Measurements from ENCODE around the gene ZMYND10.

The ZMYND10 gene

GRCh38 chr3:50347187-50347813 lies 1.8 kb upstream of the ZMYND10 start:
- peak; percentile 68 for DNase-seq (ENCODE audit: low spot score)

- no peak for DNase-seq (ENCODE audit: low spot score)
These were observed 524 bp downstream of the ZMYND10 start for GRCh38 chr3:50345008-50345407.

- no peak for DNase-seq (ENCODE audit: low spot score)
These were observed 2.5 kb downstream of the ZMYND10 start for GRCh38 chr3:50342813-50343633.

DNA sequence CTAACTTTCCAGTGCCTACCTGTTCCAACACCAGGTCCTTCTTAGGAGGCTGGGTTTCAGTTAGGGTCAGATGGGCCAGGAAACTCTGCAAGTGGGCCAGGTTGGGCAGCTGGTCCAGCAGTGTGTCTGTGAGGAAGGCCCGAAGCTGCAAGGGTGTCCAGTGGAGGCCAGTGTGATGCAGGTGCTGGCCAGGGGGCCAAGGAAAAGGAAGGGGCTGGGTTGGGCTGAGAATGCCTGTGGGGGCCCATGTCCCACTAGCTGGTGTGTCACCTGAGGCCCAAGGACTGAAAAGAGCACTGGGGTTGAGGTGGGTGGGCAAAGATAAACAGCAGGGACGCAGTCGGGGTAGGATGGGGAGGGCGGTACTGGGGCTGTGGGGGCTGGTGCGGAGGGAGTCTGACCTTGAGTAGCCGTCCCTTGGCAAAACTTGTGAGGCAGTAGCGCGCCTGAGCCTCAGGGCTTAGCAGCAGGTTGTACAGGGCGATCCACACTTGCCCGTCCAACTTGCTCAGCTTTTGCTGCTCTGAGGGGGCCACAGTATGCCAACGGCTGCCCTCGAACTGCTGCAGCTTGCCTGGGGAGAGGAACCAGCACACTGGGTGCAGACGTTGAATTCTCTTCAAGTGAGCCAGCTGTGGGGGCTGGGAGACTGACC lies 3.4 kb downstream of the ZMYND10 start:
- no peak for DNase-seq (ENCODE audit: low spot score)

DNA sequence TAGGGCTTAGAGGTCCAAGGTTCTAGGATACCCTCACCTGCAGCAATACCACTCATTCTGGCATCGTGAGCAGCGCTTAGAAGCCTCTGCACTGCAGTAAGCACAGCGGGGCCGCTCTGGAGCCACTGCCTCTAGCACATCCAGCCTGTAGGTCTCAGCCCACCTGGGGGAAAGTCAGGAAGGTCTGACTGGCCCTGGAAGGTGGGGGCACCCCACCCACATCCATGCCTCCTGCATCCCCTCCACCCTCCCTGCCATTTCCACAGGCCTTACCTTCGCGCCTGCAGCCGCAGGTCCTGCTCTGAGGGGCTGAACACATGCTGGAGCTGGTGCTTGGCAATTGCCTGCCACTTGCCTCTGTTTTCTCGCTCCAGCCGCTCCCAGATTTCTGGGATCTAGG lies 4.0 kb downstream of the ZMYND10 start:
- DNase-seq (ENCODE audit: low spot score) = no peak

GRCh38 chr3:50340448-50341329 lies 4.8 kb downstream of the ZMYND10 start, which contains the start of gene RASSF1:
Gene RASSF1 (minus strand): TSS chr3:50340836. CDS start chr3:50340805, 31 bp downstream.
- no peak for DNase-seq (ENCODE audit: low spot score)

- DNase-seq (ENCODE audit: low spot score) = no peak
These were observed 5.4 kb downstream of the ZMYND10 start for GRCh38 chr3:50340147-50340447.

DNA sequence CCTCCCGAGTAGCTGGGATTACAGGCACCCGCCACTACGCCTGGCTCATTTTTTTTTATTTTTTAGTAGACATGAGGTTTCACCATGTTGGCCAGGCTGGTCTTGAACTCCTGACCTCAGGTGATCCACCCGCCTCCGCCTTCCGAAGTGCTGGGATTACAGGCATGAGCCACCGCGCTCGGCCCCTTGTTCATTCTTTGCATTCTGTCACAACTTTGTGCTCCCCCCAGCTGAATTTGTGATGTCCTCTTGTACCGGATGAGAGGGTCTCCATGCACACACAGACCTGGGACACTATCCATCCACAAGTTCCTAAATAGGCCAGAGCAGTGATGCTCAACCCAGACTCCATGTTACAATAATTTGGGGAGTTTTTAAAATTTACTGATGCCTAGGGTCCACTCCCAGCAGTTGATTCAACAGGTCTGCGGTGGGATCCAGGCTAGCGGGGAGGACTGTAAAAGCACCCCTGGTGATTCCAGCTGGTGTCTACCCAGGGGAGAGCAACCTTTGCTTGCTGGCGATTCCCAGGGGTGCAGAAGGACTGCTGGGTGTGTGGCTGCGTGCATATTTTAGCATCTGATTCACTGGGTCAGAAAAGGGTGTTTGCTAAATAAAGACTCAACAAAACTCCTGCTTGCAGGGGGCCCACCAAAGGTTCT lies 5.9 kb downstream of the ZMYND10 start:
- DNase-seq (ENCODE audit: low spot score) = no peak

DNA sequence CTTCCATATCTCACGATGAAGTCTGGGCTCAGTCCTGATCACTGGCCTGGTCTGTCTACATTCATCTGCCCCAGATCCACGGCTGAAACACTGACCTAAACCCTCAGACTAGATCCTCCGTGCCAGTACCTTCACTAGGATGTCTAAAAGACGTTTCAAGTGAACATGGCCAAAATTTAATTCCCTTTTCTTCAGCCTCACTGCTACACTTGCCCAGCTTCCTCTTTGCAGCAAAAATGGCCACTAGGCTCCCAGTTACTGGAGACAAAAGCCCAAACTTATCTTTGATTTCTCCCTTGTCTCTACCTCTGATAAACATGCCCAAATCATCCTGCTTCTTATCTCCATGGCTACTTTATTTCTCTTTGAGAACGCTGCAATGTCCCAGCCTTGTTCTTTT lies 6.6 kb downstream of the ZMYND10 start:
- no peak for DNase-seq (ENCODE audit: low spot score)

DNA sequence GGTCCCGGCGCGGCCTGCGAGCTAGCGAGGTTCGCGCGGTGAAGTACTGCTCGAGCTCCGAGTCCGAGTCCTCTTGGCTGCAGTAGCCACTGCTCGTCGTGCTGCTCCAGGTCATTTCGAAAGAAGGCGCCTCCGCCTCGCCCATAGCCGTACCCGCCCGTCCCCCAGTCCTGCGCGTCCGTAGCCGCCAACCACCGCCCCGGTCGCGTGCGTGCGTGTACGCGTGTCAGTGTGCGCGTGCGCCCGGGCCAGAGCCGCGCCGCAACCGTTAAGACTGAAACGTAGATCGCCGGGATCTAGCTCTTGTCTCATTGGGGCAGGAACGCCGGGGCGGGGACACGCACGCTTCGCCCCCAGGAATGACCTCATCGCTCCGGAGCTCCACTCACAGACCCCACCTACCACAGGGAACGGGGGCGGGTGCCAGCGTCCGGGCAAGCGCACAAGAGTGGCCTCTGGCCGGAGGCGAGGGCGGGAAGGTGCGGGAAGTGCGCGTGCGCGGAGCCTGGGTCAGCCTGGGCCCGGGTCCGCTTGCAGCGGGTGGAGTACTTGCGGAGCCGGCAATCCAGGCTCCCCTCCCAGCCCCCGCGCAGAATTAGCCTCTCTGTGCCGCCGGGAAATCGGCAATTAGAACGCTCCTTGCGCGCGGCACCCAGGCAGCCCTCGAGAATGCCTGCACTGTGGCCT lies 8.2 kb downstream of the ZMYND10 start:
- peak; percentile 97 for DNase-seq (ENCODE audit: low spot score)

DNA sequence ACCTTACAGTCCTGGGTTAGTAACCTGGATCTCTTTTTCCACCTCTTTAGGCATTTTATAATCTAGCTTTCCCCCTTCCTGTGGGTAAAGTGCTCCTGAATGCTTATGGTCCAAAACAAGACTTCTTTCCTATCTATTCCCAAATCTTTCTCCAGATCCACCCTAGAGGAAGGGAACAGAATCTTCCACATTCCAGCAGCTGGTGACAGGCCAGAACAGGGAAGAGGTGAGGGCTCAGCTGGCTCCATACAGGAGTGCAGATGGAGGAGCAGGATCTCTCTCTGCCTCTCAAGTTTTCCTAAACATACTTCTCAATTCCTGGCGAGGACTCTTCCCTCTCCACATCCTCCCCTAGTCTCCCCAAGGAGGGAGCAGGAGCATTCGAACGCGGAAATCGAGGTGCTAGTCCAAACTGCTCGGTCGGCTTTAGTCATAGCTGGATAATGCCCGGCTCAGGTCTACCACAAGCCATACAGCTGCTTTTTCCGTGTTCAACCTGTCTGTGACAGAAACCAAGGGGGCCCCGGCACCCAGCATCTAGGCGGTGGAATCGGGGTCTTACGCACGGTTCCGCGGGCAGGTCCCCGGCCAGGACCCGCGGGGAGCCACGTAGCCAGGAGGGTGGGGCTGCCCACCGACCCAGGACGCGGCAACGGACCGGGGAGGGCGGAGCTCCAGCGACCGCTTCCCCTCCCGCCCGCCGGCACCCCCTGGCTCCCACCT lies 8.9 kb downstream of the ZMYND10 start:
- peak; percentile 40 for DNase-seq (ENCODE audit: low spot score)

DNA sequence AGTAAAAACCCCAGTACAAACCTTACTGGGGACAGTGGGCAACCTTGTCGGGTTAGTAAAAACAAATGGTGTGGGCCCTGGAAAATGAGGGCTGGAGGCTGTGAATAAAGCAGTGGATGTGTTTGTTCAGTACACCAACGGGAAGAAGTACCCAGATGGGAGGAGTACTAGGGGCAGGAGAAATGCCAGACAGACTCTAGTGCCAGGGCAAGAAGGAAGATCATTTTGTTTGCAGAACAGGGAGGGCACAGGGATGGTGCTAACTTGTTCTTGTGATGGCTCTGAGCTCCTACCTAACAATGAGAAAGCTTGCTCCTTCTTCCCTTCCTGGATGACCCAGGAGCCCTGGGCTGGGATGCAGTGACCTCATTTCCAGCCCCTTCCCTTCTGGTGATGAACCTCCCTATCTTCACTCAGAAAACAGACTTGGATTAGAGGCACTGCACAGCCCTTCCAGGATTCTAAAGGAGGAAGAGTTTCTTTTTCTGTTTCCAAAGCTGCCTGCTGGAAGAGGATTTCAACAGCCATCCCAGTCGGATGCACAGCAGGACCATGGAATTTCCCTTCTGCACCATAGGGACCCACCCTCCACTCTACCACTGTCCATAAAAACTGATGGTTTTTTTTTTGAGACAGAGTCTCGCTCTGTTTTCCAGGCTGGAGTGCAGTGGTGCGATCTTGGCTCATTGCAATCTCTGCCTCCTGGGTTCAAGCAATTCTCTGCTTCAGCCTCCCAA lies 11.0 kb downstream of the ZMYND10 start:
- DNase-seq (ENCODE audit: low spot score) = no peak

DNA sequence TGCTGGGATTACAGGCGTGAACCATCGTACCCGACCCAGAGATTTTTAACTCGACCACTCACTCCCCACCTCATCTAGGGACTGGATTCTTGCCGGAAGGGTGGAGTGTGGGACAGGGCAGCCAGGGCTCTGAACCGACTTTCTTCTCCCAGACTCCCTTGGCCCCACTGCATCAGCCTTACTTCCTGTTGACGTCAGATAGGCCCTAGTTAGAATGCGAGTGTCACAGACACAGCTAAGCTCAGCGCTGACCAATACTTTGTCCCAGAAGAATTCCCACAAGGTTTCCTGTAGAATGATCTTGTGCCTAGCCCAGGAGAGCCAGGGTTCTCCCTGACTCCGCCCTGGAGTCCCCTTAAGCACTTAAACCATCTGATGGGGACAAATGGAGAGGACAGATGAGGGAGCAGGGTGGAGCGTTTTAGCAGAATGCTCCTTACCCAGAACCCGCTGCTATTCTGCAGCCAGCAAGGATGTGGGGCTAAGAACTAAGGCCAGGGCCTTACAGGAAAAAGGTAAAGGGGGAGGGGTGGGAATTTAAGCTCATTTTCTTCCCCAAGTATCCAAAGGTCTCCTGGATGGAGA lies 11.7 kb downstream of the ZMYND10 start:
- peak; percentile 93 for DNase-seq (ENCODE audit: low spot score)

DNA sequence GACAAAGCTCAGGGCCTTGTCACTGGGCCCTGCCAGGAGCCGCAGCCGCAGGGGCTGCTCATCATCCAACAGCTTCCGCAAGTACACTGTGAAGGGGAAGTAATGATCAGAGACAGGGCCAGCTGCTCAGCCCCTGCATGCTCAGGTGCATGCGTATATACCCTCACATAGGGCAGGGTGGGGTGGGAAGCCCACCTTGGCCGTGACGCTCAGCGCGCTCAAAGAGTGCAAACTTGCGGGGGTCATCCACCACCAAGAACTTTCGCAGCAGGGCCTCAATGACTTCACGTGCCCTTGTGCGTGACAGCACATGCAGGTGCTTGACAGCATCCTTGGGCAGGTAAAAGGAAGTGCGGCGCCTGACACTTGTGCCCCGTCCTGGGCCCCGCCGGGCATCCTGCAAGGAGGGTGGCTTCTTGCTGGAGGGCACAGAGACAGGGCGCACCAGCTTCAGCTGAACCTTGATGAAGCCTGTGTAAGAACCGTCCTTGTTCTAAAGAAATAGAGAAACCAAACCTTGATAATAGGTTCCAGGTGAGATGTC lies 14.1 kb downstream of the ZMYND10 start:
- DNase-seq (ENCODE audit: low spot score) = no peak

DNA sequence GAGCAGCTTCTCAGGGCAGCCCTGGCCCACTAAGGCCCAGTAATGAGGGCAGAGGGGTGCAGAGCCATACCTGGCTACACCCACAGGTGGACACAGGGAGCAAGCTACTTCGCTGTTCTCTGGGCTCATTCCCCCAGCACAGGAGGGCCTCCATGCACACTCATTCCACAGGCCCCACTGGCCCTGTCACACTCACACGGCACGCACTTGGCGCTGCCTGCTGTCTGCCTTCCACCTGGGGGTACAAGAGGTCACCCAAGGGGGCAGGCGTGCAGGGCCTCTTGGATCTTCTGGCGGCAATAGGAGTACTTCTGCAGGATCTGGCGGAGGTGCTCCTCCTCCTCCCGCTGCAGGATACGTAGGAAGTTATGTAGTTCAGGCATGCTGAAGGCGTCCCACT lies 15.2 kb downstream of the ZMYND10 start:
- DNase-seq (ENCODE audit: low spot score) = no peak

DNA sequence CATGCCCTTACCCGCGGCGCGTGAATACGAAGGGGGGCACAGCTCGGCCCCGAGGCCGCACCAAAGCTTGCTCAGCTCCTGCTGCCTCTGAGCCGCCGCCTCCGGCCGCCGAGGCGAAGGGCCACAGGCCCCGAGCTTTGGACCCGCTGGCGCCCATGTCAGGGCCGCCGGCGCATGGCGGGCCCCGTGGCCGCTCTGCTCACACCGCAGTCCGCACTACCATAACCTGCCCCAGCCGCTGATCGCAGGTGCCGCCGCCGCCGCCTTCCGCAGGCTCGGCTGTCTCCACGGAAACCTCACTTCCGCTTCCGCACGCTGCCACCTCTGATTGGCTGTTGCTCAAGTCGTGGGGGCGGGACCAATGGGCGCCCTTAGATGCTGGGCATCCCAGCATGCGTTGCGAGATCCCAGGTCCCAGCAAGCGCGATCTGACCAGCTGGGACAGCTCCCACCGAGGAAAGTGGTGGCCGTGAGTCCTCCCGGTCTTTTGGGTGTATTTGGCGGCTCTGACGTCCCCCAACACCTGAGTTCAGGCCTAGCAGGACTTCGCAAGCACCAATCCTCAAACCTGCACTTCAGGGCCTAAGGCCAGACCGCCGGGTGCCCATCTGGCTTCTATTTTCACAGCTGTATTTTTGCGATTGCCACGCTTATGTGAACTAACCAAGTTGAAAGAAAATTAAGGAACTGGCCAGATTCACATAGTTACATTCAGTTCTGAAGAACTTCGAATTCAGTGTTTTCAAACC lies 17.4 kb downstream of the ZMYND10 start, which contains the start of gene TUSC2:
TUSC2 (minus strand) TSS at position 281 of the 749 bp plus-strand sequence; CDS start at position 157, 124 bp downstream.
- peak; percentile 94 for DNase-seq (ENCODE audit: low spot score)

GRCh38 chr3:50327129-50327528 lies 18.4 kb downstream of the ZMYND10 start:
- DNase-seq (ENCODE audit: low spot score) = no peak

DNA sequence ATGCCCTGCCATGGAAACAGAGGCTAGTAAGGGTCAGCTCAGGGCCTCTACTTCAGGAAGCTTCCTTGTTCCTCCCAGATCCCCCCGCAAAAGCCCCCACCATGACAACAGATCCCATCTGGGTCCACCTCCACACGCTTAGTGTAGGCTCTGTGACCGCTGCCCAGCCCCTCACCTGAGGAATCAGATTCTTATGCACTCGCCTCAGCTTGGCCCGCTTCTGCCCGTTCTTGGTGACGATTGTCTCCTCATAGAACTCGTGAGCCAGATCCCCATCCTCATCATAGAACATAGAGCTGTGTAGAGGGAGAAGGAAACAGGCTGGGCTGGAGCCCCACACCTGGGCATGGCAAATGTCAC lies 19.4 kb downstream of the ZMYND10 start:
- no peak for DNase-seq (ENCODE audit: low spot score)
